Activated CD8-positive, alpha-beta T cell treated with anti-CD3 and anti-CD28 coated beads for 36 hours (primary cell): ENCODE data around the gene PTPN1. TPM values are rescaled to one million over a fixed set of nuclear protein-coding genes. Genes with fewer than 3 reads are reported as not detected.

Experiments
- ATAC-seq: fragments of 200-7000 bp; cut with Tn5 transposase; one replicate; pipeline ENCODE4 v1.10.0; 2021; ENCODE audit warnings: mild to moderate bottlenecking, moderate library complexity
- CTCF ChIA-PET: fragments of 350-600 bp; sonication (Branson Sonifier 250); formaldehyde crosslinking; loops from one replicate; lab custom pipeline; 2021; ENCODE audit warnings: antibody characterized with exemption; lab: Charles Lee
- POLR2A ChIA-PET: fragments of 350-600 bp; sonication (Branson Sonifier 250); formaldehyde crosslinking; loops from one replicate; lab custom pipeline; 2021; ENCODE audit warnings: antibody characterized with exemption; lab: Charles Lee
- DNase-seq: peaks from one replicate; pipeline ENCODE4 v3.0.0-alpha.2; 2020
- H3K27ac Mint-ChIP-seq: one replicate; pipeline ENCODE4 v1.8.0; 2021; ENCODE audit warnings: mild to moderate bottlenecking, mixed read lengths
- H3K27me3 Mint-ChIP-seq: one replicate; pipeline ENCODE4 v1.8.0; 2021; ENCODE audit warnings: mixed read lengths
- H3K36me3 Mint-ChIP-seq: one replicate; pipeline ENCODE4 v1.8.0; 2021; ENCODE audit warnings: low read depth, mixed read lengths
- H3K4me1 Mint-ChIP-seq: one replicate; pipeline ENCODE4 v1.8.0; 2021; ENCODE audit warnings: low read depth, mixed read lengths
- H3K4me3 Mint-ChIP-seq: one replicate; pipeline ENCODE4 v1.8.0; 2021; ENCODE audit warnings: mild to moderate bottlenecking, moderate library complexity, mixed read lengths
- H3K9me3 Mint-ChIP-seq: one replicate; pipeline ENCODE4 v1.8.0; 2021; ENCODE audit warnings: mixed read lengths
- CTCF ChIP-seq: fragments of 200-600 bp; IDR thresholded peaks from one replicate; pipeline ENCODE4 v1.8.0; 2022; ENCODE audit warnings: antibody characterized with exemption, mild to moderate bottlenecking
- intact Hi-C: fragments of 100-400 bp; cut with micrococcal nuclease; formaldehyde crosslinking; loops from one replicate; pipeline ENCODE4 v1.10.0; 2022
- total RNA-seq, 2 experiments: library from RNA; stranded (reverse); gene quantifications; one replicate each; pipeline ENCODE4 v1.2.3, GENCODE V29; 2021

Gene PTPN1
- total RNA-seq, 2 experiments from 2014 or later = 65.1 to 66.6 TPM

DNA sequence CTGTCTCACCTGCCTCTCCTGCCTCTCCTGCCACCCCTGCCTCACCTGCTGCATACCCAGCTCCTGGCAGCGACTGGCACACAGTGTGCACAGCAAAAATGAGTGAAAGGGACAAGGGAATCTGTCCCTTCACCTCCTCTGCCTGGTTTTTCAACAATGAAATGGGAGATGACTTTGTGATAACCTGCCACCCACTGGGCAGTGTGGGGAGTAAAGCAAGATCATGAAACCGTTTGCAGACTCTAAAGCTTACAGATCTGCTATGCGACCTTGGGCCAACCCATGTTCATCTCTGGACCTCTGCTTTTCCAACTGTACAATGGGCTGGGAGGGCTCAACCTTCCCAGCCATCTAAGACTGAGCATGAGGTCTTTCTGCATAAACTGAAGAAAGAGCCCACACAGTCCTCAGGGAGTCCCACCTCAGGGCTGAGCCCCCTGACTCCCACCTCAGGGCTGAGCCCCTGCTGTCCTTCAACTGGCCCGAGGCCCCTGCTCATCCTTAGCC lies 100.1 kb downstream of the PTPN1 start:
- ChIA-PET CTCF (interaction anchor here (0.7 to 1.4 kb wide), 3 partner anchors 16 to 144 kb away, joined by 3 to 5 read pairs (median 3); no protein-coding TSS in a partner anchor), POLR2A (no interaction called here)
- H3K36me3 Mint-ChIP-seq = no peaks in the 10 kb centered on the region
- ATAC-seq (no peak), DNase-seq (no peak)
- H3K4me3 Mint-ChIP-seq = no peak overlapping the region
- H3K4me1 Mint-ChIP-seq = no peaks in the 10 kb centered on the region
- intact Hi-C loops = no loop called here
- no peaks in the 10 kb centered on the region for H3K9me3 Mint-ChIP-seq
- no peak overlapping the region for H3K27ac Mint-ChIP-seq
- TF ChIP-seq CTCF = no peak
- no peaks in the 10 kb centered on the region for H3K27me3 Mint-ChIP-seq

DNA sequence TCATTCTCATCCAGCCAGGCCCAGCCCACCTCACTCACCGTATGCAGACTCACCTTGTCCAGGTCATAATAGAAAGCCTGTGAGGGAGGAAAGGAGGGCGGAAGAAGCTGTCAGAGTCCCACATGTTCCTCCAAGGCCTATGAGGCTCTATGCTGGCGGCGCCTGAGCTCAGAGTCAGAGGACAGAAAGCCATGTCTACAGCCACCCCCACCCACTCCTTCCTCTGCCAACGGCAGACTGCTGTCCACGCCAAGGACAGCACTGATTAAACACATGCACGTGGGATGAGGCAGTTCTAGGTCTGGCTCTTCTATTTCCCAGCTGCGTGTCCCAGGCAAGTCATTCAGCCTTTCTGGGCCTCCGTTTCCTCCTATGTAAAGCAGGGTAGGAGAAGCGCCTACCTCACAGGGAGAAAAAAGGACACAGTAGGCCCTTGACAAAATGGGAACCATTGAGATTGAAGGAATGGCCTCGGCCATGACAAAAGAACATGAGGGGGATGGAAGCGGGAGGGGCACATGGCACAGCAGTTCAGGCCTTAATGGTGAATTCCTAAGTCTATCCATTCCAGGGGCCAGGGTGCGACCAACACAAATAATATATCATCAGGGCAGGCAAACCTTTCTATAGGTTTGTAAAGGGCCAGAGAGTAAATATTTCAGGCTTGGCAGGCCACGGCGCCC lies 101.1 kb downstream of the PTPN1 start:
- H3K27me3 Mint-ChIP-seq = no peaks in the 10 kb centered on the region
- ChIA-PET POLR2A (interaction anchor here (0.7 kb wide), 1 partner anchor 64 kb away, joined by 3 read pairs; no protein-coding TSS in a partner anchor), CTCF (interaction anchor here (1.4 kb wide), 2 partner anchors 23 to 145 kb away, joined by 3 to 5 read pairs; no protein-coding TSS in a partner anchor)
- DNase-seq = no peak
- TF ChIP-seq CTCF = no peak
- intact Hi-C loops = no loop called here
- no peak overlapping the region for H3K4me3 Mint-ChIP-seq
- no peak overlapping the region for H3K27ac Mint-ChIP-seq
- H3K4me1 Mint-ChIP-seq = no peaks in the 10 kb centered on the region
- no peaks in the 10 kb centered on the region for H3K36me3 Mint-ChIP-seq
- H3K9me3 Mint-ChIP-seq = no peaks in the 10 kb centered on the region
- no peak for ATAC-seq

DNA sequence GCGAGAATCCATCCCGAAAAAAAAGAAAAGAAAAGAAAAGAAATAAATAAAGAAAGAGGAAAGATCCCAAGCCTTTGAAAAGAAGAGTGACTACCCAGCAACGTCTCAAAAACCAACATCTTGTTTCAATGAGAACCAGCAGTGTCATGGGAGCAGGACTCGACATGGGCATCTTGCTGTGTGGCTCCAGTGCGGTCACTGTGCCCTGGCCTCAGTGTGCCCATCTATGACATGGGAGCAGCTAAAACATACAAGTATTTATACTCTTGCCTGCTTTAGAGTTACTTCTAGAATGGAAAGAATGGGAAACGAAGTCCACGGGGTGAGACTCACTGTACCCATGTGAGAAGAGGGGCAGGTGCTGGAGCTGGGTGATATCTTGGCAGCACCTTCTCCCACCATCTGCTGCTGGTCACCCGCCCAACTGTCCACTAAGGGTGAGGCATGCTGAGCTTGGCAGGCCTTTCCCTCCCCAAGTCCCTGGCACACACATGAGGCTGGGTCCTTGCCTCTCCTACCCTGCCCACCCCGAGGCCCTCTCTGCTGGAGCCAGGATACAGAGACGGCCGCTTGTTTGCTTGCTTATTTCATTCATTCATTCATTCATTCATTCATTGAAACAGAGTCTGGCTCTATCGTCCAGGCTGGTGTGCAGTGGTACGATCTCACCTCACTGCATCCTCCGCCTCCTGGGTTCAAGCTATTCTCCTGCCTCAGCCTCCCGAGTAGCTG lies 103.4 kb downstream of the PTPN1 start:
- Mint-ChIP-seq H3K9me3 (no peaks in the 10 kb centered on the region), H3K4me3 (no peak overlapping the region), H3K4me1 (no peaks in the 10 kb centered on the region), H3K27me3 (no peaks in the 10 kb centered on the region), H3K36me3 (no peaks in the 10 kb centered on the region), H3K27ac (no peak overlapping the region)
- ATAC-seq = no peak
- CTCF ChIA-PET = interaction anchor here (1.1 kb wide), 1 partner anchor 23 kb away, joined by 4 read pairs; no protein-coding TSS in a partner anchor
- intact Hi-C loops = no loop called here
- TF ChIP-seq CTCF = no peak
- POLR2A ChIA-PET = no interaction called here
- DNase-seq = no peak

DNA sequence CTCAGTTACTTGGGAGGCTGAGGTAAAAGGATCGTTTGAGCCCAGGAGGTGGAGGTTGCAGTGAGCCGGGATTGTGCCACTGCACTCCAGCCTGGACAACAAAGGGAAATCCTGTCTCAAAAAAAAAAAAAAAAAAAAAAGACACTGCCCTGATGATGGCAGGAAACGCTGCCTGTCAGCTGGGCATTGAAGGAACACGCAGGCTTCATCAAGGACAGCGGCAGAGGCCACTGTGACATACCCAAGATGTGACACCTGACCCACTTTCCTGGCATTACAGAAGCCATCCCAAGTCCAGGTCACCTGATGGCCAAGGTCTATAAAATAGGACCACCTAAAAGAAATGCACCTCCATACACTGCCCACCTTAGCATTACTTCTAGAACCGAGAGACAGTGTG lies 105.2 kb downstream of the PTPN1 start:
- Mint-ChIP-seq H3K36me3 (no peaks in the 10 kb centered on the region), H3K9me3 (no peaks in the 10 kb centered on the region), H3K27me3 (no peaks in the 10 kb centered on the region), H3K4me3 (no peak overlapping the region), H3K4me1 (no peaks in the 10 kb centered on the region), H3K27ac (no peak overlapping the region)
- intact Hi-C loops = no loop called here
- POLR2A ChIA-PET = no interaction called here
- DNase-seq (no peak), ATAC-seq (no peak)
- TF ChIP-seq CTCF = no peak
- CTCF ChIA-PET = interaction anchor here (0.9 to 1.1 kb wide), 2 partner anchors 39 to 167 kb away, joined by 3 to 4 read pairs; no protein-coding TSS in a partner anchor

DNA sequence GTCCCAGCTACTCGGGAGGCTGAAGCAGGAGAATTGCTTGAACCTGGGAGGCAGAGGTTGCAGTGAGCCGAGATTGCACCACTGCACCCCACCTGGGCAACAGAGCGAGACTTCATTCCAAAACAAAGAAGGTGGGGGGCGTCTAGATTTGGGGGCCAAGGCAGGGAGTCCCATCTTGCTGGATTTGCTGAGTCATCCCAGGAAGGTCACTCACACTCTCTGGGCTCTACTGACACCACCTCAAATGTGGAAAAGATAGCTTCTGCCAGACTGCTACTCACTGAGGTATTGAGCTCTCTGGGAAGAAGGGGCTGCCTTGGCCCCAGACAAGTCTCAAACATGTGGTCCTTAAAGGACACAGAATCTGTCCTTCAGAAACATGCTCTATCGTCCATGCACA lies 106.8 kb downstream of the PTPN1 start:
- ATAC-seq = no peak
- no peak overlapping the region for H3K27ac Mint-ChIP-seq

More for the DNA sequence above, 106.8 kb downstream of the PTPN1 start:
- TF ChIP-seq CTCF = no peak
- intact Hi-C loops = no loop called here
- ChIA-PET POLR2A (no interaction called here), CTCF (interaction anchor here (1.3 to 2.2 kb wide), 2 partner anchors 19 to 29 kb away, joined by 4 to 6 read pairs; no protein-coding TSS in a partner anchor)
- Mint-ChIP-seq H3K9me3 (peaks cover 3% of the 10 kb centered on the region), H3K4me1 (no peaks in the 10 kb centered on the region), H3K4me3 (no peak overlapping the region), H3K36me3 (no peaks in the 10 kb centered on the region), H3K27me3 (no peaks in the 10 kb centered on the region)
- DNase-seq = no peak
